ENCODE results near the gene PTPRCAP.

PTPRCAP gene

GRCh38 chr11:67457453-67457852 is 20.0 kb upstream of the PTPRCAP start:
- Histone ChIP-seq H3K9me2 (replicated peaks; ENCODE audit: low read depth, low read length) (no peaks in the 10 kb centered on the region), H3K9ac (ENCODE audit: low read depth, low read length, poor library complexity, severe bottlenecking) (no peak overlapping the region), H3K4me3 (ENCODE audit: low read length, poor library complexity, severe bottlenecking) (no peak overlapping the region), H3K27me3 (ENCODE audit: insufficient read depth, low read length, poor library complexity, severe bottlenecking) (no peaks in the 10 kb centered on the region), H3K4me1 (ENCODE audit: insufficient read depth, low read length, poor library complexity, severe bottlenecking) (no peaks in the 10 kb centered on the region), H3K4me2 (ENCODE audit: low read depth, low read length, poor library complexity, severe bottlenecking) (no peak overlapping the region), H2AFZ (ENCODE audit: low read length) (no peak overlapping the region), H3K79me2 (ENCODE audit: insufficient read depth, low read length) (no peaks in the 10 kb centered on the region), H3K36me3 (ENCODE audit: insufficient read depth, low read length) (no peaks in the 10 kb centered on the region), H3K9me3 (ENCODE audit: insufficient read depth, low read depth, low read length) (no peaks in the 10 kb centered on the region), H3F3A (ENCODE audit: low read depth) (no peaks in the 10 kb centered on the region), H4K20me1 (ENCODE audit: insufficient read depth, low read length, poor library complexity, severe bottlenecking) (no peaks in the 10 kb centered on the region)
- no peak for TF ChIP-seq EZH2phosphoT487 (IDR thresholded peaks at IDR 0.05; ENCODE audit: borderline replicate concordance)
- TF ChIP-seq CTCF (conservative IDR thresholded peaks at IDR 0.05; ENCODE audit: low read length), result no peak

GRCh38 chr11:67456068-67456705 is 18.7 kb upstream of the PTPRCAP start:
- H3K27me3 ChIP-seq (ENCODE audit: insufficient read depth, low read length, poor library complexity, severe bottlenecking), result no peaks in the 10 kb centered on the region
- no peaks in the 10 kb centered on the region for H3K9me3 ChIP-seq (ENCODE audit: insufficient read depth, low read depth, low read length)
- H3K4me2 ChIP-seq (ENCODE audit: low read depth, low read length, poor library complexity, severe bottlenecking), result no peak overlapping the region
- no peak for TF ChIP-seq EZH2phosphoT487 (IDR thresholded peaks at IDR 0.05; ENCODE audit: borderline replicate concordance)
- TF ChIP-seq CTCF (conservative IDR thresholded peaks at IDR 0.05; ENCODE audit: low read length), result no peak
- H3K9me2 ChIP-seq (replicated peaks; ENCODE audit: low read depth, low read length), result no peaks in the 10 kb centered on the region
- no peaks in the 10 kb centered on the region for H3K36me3 ChIP-seq (ENCODE audit: insufficient read depth, low read length)
- H2AFZ ChIP-seq (ENCODE audit: low read length), result no peak overlapping the region
- H3K79me2 ChIP-seq (ENCODE audit: insufficient read depth, low read length), result no peaks in the 10 kb centered on the region
- no peak overlapping the region for H3K9ac ChIP-seq (ENCODE audit: low read depth, low read length, poor library complexity, severe bottlenecking)
- no peak overlapping the region for H3K4me3 ChIP-seq (ENCODE audit: low read length, poor library complexity, severe bottlenecking)
- no peaks in the 10 kb centered on the region for H3F3A ChIP-seq (ENCODE audit: low read depth)
- no peaks in the 10 kb centered on the region for H4K20me1 ChIP-seq (ENCODE audit: insufficient read depth, low read length, poor library complexity, severe bottlenecking)
- H3K4me1 ChIP-seq (ENCODE audit: insufficient read depth, low read length, poor library complexity, severe bottlenecking), result no peaks in the 10 kb centered on the region

- no peak within 1 kb of the TSS for H3K4me2 ChIP-seq (ENCODE audit: low read depth, low read length, poor library complexity, severe bottlenecking)
- no peak within 1 kb of the TSS for H2AFZ ChIP-seq (ENCODE audit: low read length)
- H3K27me3 ChIP-seq (ENCODE audit: insufficient read depth, low read length, poor library complexity, severe bottlenecking), result no peaks in the 10 kb centered on the region
- no peak within 1 kb of the TSS for H3K4me3 ChIP-seq (ENCODE audit: low read length, poor library complexity, severe bottlenecking)
- no peaks in the 10 kb centered on the region for H4K20me1 ChIP-seq (ENCODE audit: insufficient read depth, low read length, poor library complexity, severe bottlenecking)
- no peaks in the 10 kb centered on the region for H3K9me3 ChIP-seq (ENCODE audit: insufficient read depth, low read depth, low read length)
- H3K36me3 ChIP-seq (ENCODE audit: insufficient read depth, low read length), result no peaks in the 10 kb centered on the region
- no peaks in the 10 kb centered on the region for H3K4me1 ChIP-seq (ENCODE audit: insufficient read depth, low read length, poor library complexity, severe bottlenecking)
- no peaks in the 10 kb centered on the region for H3K79me2 ChIP-seq (ENCODE audit: insufficient read depth, low read length)
- no peak within 1 kb of the TSS for H3K9ac ChIP-seq (ENCODE audit: low read depth, low read length, poor library complexity, severe bottlenecking)
- H3F3A ChIP-seq (ENCODE audit: low read depth), result no peaks in the 10 kb centered on the region
- H3K9me2 ChIP-seq (replicated peaks; ENCODE audit: low read depth, low read length), result no peaks in the 10 kb centered on the region
- TF ChIP-seq CTCF (conservative IDR thresholded peaks at IDR 0.05; ENCODE audit: low read length) (no peak), EZH2phosphoT487 (IDR thresholded peaks at IDR 0.05; ENCODE audit: borderline replicate concordance) (no peak)
Measured at GRCh38 chr11:67455054-67455453, 17.6 kb upstream of the PTPRCAP start, which contains the start of gene CABP4. Gene CABP4, plus strand, starts transcription at chr11:67455354. Its CDS starts 70 bp downstream, at chr11:67455424.

All from Loucy (cell line).